Keratinocyte (primary cell): ENCODE data around the gene CHRM4. TPM values are rescaled to one million over a fixed set of nuclear protein-coding genes. Genes with fewer than 3 reads are reported as not detected.

Source experiments
- DNase-seq: peaks from one replicate; pipeline ENCODE4 v3.0.0-alpha.2; 2011; ENCODE audit warnings: low read depth, missing footprints, low spot score
- FAIRE-seq: peaks from 2 replicates; lab custom pipeline; 2011; peaks lifted over from hg19 to GRCh38; lab: Jason Lieb, UNC
- H2AFZ ChIP-seq: 2 replicates; pipeline ENCODE4 v1.6.0; 2012; ENCODE audit warnings: low read length, control low read depth, inconsistent platforms; ENCODE audit not compliant: control insufficient read depth
- H3K27ac ChIP-seq: 2 replicates; pipeline ENCODE4 v1.5.1; 2011; ENCODE audit warnings: low read length; ENCODE audit not compliant: control insufficient read depth, insufficient read depth
- H3K27me3 ChIP-seq: 3 replicates; pipeline ENCODE4 v1.6.0; 2011; ENCODE audit warnings: low read length; ENCODE audit not compliant: control insufficient read depth, insufficient read depth; ENCODE audit errors: extremely low read depth
- H3K36me3 ChIP-seq, 2 experiments: 2 replicates in 1 of 2; 3 replicates in 1 of 2; pipeline ENCODE4 v1.5.1; 2011; ENCODE audit warnings: low read length in 2 of 2, mild to moderate bottlenecking in 1 of 2; ENCODE audit not compliant: control insufficient read depth in 2 of 2, insufficient read depth in 2 of 2; ENCODE audit errors: extremely low read depth in 1 of 2
- H3K4me1 ChIP-seq: 3 replicates; pipeline ENCODE4 v1.5.1; 2011; ENCODE audit warnings: low read length; ENCODE audit not compliant: control insufficient read depth, insufficient read depth; ENCODE audit errors: extremely low read depth
- H3K4me2 ChIP-seq: 3 replicates; pipeline ENCODE4 v1.6.0; 2011; ENCODE audit warnings: low read depth, low read length; ENCODE audit not compliant: control insufficient read depth, insufficient read depth; ENCODE audit errors: extremely low read depth
- H3K4me3 ChIP-seq, 3 experiments: fragments of 200-600 bp in 1 of 3; sonication (generic) in 1 of 3; 2 replicates in 2 of 3; 3 replicates in 1 of 3; pipeline ENCODE4 v1.5.1; 2011 to 2016; ENCODE audit warnings: low read length in 3 of 3, mild to moderate bottlenecking in 3 of 3, control low read depth in 2 of 3, inconsistent platforms in 1 of 3, low read depth in 1 of 3, mixed read lengths in 1 of 3, mixed run types in 1 of 3, moderate library complexity in 1 of 3; ENCODE audit not compliant: control insufficient read depth in 2 of 3, insufficient read depth in 2 of 3; ENCODE audit errors: extremely low read depth in 1 of 3
- H3K79me2 ChIP-seq: 2 replicates; pipeline ENCODE4 v1.6.0; 2012; ENCODE audit warnings: low read length; ENCODE audit not compliant: control insufficient read depth, insufficient read depth
- H3K9ac ChIP-seq: 3 replicates; pipeline ENCODE4 v1.6.0; 2011; ENCODE audit warnings: low read length; ENCODE audit not compliant: control insufficient read depth, insufficient read depth; ENCODE audit errors: extremely low read depth
- H3K9me1 ChIP-seq: 3 replicates; pipeline ENCODE4 v1.6.0; 2011; ENCODE audit warnings: low read length; ENCODE audit not compliant: control insufficient read depth, insufficient read depth; ENCODE audit errors: extremely low read depth
- H3K9me3 ChIP-seq: 2 replicates; pipeline ENCODE4 v1.5.1; 2012; ENCODE audit warnings: low read depth, low read length; ENCODE audit not compliant: control insufficient read depth
- H4K20me1 ChIP-seq: 3 replicates; pipeline ENCODE4 v1.6.0; 2011; ENCODE audit warnings: low read length; ENCODE audit not compliant: control insufficient read depth, insufficient read depth; ENCODE audit errors: extremely low read depth
- EZH2 ChIP-seq: IDR thresholded peaks from one replicate; pipeline ENCODE4 v1.6.1; 2012; ENCODE audit warnings: inconsistent platforms, mild to moderate bottlenecking, low read length, moderate library complexity
- dilution Hi-C: fragments of 300-500 bp; cut with MboI; formaldehyde crosslinking; loops from one replicate; pipeline ENCODE4 v1.7.0; 2020; ENCODE audit warnings: low sequenced_read_pairs; ENCODE audit not compliant: extremely low pct_ligation_motif_present
- polyA plus RNA-seq, 5 experiments: library from polyadenylated mRNA; depleted of rRNA in 3 of 5; stranded (reverse) in 3 of 5; stranded (forward) in 1 of 5; unstranded in 1 of 5; fragments of >200 nt; gene quantifications; 1 replicate in 1 of 5; 2 replicates in 3 of 5; 3 replicates in 1 of 5; pipeline versions ENCODE4 v1.2.1 to v1.2.3, GENCODE V29; 2011 to 2012; ENCODE audit warnings: missing spikeins in 2 of 5, low read depth in 1 of 5, low replicate concordance in 1 of 5
- TF ChIP-seq, protein P1 (sequence below), 3 experiments: IDR thresholded peaks in 1 of 3; conservative IDR thresholded peaks in 1 of 3; optimal IDR thresholded peaks in 1 of 3; 2 replicates in 2 of 3; 3 replicates in 1 of 3; pipeline versions ENCODE3 to v1.5.1; 2011; ENCODE audit warnings: low read length in 3 of 3, mild to moderate bottlenecking in 3 of 3, moderate library complexity in 2 of 3, control low read depth in 1 of 3, inconsistent platforms in 1 of 3; ENCODE audit not compliant: insufficient read depth in 2 of 3; ENCODE audit errors: extremely low read depth in 1 of 3

CHRM4 gene
- polyA plus RNA-seq, 1 donor (not counting 4 experiments of a cell fraction or from before 2014, with no cell fraction given): not detected

DNA sequence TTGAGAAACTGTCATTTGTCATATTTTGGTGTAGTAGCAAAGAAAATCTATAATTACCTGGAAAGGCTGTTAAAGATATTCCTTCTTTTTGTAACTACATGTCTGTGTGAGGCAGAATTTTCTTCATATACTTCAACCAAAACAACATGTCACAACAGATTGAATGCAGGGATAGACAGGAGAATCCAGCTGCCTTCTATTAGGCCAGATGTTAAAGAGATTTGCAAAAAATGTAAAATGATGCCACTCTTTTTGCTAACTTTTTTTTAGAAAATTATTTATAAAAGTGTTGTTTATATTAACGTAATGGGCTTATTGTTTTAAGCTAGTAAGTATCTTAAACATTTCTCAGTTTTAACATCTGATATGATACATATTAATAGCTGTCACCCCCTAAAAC, 31.6 kb downstream of the CHRM4 start:
- TF ChIP-seq, protein P1, sequence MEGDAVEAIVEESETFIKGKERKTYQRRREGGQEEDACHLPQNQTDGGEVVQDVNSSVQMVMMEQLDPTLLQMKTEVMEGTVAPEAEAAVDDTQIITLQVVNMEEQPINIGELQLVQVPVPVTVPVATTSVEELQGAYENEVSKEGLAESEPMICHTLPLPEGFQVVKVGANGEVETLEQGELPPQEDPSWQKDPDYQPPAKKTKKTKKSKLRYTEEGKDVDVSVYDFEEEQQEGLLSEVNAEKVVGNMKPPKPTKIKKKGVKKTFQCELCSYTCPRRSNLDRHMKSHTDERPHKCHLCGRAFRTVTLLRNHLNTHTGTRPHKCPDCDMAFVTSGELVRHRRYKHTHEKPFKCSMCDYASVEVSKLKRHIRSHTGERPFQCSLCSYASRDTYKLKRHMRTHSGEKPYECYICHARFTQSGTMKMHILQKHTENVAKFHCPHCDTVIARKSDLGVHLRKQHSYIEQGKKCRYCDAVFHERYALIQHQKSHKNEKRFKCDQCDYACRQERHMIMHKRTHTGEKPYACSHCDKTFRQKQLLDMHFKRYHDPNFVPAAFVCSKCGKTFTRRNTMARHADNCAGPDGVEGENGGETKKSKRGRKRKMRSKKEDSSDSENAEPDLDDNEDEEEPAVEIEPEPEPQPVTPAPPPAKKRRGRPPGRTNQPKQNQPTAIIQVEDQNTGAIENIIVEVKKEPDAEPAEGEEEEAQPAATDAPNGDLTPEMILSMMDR (optimal IDR thresholded peaks at IDR 0.05 in 1 of 3, IDR thresholded peaks at IDR 0.05 in 1 of 3, conservative IDR thresholded peaks at IDR 0.05 in 1 of 3; ENCODE audit: extremely low read depth in 1 of 3, insufficient read depth in 2 of 3, low read length in 3 of 3): no peak
- TF ChIP-seq EZH2: no peak
- FAIRE-seq: no peak
- Histone ChIP-seq H3K9me1 (peaks cover 5% of the 10 kb centered on the region), H3K4me3 (no peak overlapping the region), H3K9ac (no peak overlapping the region), H4K20me1 (peaks cover 8% of the 10 kb centered on the region), H3K27me3 (no peaks in the 10 kb centered on the region), H3K36me3 (peaks cover 11 to 19% of the 10 kb centered on the region in 2 experiments), H3K4me1 (peaks cover 21% of the 10 kb centered on the region), H2AFZ (no peak overlapping the region), H3K27ac (no peak overlapping the region), H3K4me2 (no peak overlapping the region), H3K79me2 (peaks cover 76% of the 10 kb centered on the region), H3K9me3 (no peaks in the 10 kb centered on the region)
- no peak for DNase-seq
- dilution Hi-C loops: no loop called here

DNA sequence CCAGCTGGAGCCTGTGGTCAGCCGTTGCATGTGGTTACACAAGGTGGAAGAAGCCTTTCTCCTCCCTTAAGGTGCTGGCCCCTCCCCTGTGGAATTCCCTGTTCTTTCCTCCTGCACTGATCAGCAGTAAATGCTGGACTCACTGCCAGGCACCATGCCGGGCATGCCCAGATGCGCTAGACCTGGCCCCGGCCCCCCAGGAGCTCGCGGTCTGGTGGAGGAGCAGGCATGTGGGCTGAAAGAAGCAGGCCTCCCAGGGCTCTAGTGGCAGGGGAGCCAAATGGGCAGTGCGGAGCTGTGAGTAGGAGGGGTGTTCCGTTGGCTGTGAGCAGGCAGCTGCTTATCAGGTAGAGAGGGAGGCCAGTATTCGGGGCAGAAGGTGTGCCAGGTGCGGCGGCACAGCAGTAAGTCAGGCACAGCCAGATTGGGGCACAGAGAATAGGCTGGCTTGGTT, 34.1 kb downstream of the CHRM4 start:
- Histone ChIP-seq H3K36me3 (peaks cover 11 to 22% of the 10 kb centered on the region in 2 experiments), H3K27ac (peak overlapping the region; percentile 29), H3K9ac (no peak overlapping the region), H3K4me1 (peaks cover 28% of the 10 kb centered on the region), H3K9me1 (peaks cover 2% of the 10 kb centered on the region), H2AFZ (no peak overlapping the region), H3K79me2 (peaks cover 79% of the 10 kb centered on the region), H3K27me3 (no peaks in the 10 kb centered on the region), H3K9me3 (no peaks in the 10 kb centered on the region), H3K4me2 (peak overlapping the region; percentile 45), H3K4me3 (no peak overlapping the region), H4K20me1 (peaks cover 7% of the 10 kb centered on the region)
- dilution Hi-C loops: no loop called here
- FAIRE-seq (no peak), DNase-seq (no peak)
- TF ChIP-seq, protein P1 (optimal IDR thresholded peaks at IDR 0.05 in 1 of 3, IDR thresholded peaks at IDR 0.05 in 1 of 3, conservative IDR thresholded peaks at IDR 0.05 in 1 of 3; ENCODE audit: extremely low read depth in 1 of 3, insufficient read depth in 2 of 3, low read length in 3 of 3): no peak
- TF ChIP-seq EZH2: no peak
